Measurements from ENCODE around the gene ENOX2. TPM values are rescaled to one million over a fixed set of nuclear protein-coding genes. Genes with fewer than 3 reads are reported as not detected.

Gene ENOX2
- polyA plus RNA-seq, 3 donors: 6.8 to 22.1 (median 14.7) TPM

- no peak overlapping the region for H3K9ac ChIP-seq (ENCODE audit: insufficient read depth, low read length, poor library complexity, severe bottlenecking)
- no peaks in the 10 kb centered on the region for H3K27me3 ChIP-seq (ENCODE audit: control insufficient read depth in 2 of 2, insufficient read depth in 2 of 2, low read length in 2 of 2)
- H3K36me3 Mint-ChIP-seq: peaks cover 0 to 7% of the 10 kb centered on the region in 2 donors
- no peak for TF ChIP-seq CTCF (IDR thresholded peaks at IDR 0.05)
- peaks cover 0 to 4% (median 0%) of the 10 kb centered on the region in 3 donors for H3K27me3 Mint-ChIP-seq (ENCODE audit: low read depth in 3 of 3)
- no peak overlapping the region for H3K27ac Mint-ChIP-seq
- intact Hi-C loops (cut with micrococcal nuclease): no loop called here
- H3K4me1 ChIP-seq (ENCODE audit: control insufficient read depth in 1 of 2, insufficient read depth in 2 of 2, low read length in 2 of 2): no peaks in the 10 kb centered on the region
- no peak overlapping the region for H3K27ac ChIP-seq (ENCODE audit: low read depth in 1 of 2, low read length in 2 of 2)
- H3K36me3 ChIP-seq (replicated peaks in 1 of 2; ENCODE audit: control insufficient read depth in 1 of 2, insufficient read depth in 2 of 2, low read length in 2 of 2): no peaks in the 10 kb centered on the region
- H3K9me3 Mint-ChIP-seq: no peaks in the 10 kb centered on the region
- H3K4me3 ChIP-seq (replicated peaks in 1 of 3; ENCODE audit: low read depth in 2 of 3, low read length in 3 of 3): no peak overlapping the region
- no CpG with 5 or more reads among the region's 1 CpG for WGBS (ENCODE audit: insufficient coverage)
- no peak for DNase-seq
- no peak overlapping the region for H3K4me3 Mint-ChIP-seq
- no peaks in the 10 kb centered on the region for H3K9me3 ChIP-seq (replicated peaks in 1 of 2; ENCODE audit: control insufficient read depth in 1 of 2, insufficient read depth in 1 of 2, low read length in 2 of 2)
- no peaks in the 10 kb centered on the region for H4K20me1 ChIP-seq (ENCODE audit: insufficient read depth, low read length)
- no peak overlapping the region for H2AFZ ChIP-seq (ENCODE audit: insufficient read depth, low read depth, low read length, poor library complexity, severe bottlenecking)
- H3K4me1 Mint-ChIP-seq: no peaks in the 10 kb centered on the region
- no peak overlapping the region for H3K4me2 ChIP-seq (replicated peaks; ENCODE audit: extremely low read depth, low read length, poor library complexity, severe bottlenecking)
- H3K79me2 ChIP-seq (ENCODE audit: insufficient read depth, low read length): no peaks in the 10 kb centered on the region
Observed at GRCh38 chrX:130695931-130696330, 207.1 kb downstream of the ENOX2 start.

GRCh38 chrX:130694983-130695382 lies 208.0 kb downstream of the ENOX2 start:
- H3K4me1 ChIP-seq (ENCODE audit: control insufficient read depth in 1 of 2, insufficient read depth in 2 of 2, low read length in 2 of 2): no peaks in the 10 kb centered on the region
- no peak for TF ChIP-seq CTCF (IDR thresholded peaks at IDR 0.05)
- WGBS (ENCODE audit: insufficient coverage): no CpG with 5 or more reads among the region's 2 CpGs
- H3K9me3 Mint-ChIP-seq: no peaks in the 10 kb centered on the region
- H3K9ac ChIP-seq (ENCODE audit: insufficient read depth, low read length, poor library complexity, severe bottlenecking): no peak overlapping the region
- no peaks in the 10 kb centered on the region for H3K9me3 ChIP-seq (replicated peaks in 1 of 2; ENCODE audit: control insufficient read depth in 1 of 2, insufficient read depth in 1 of 2, low read length in 2 of 2)
- no peak overlapping the region for H3K4me2 ChIP-seq (replicated peaks; ENCODE audit: extremely low read depth, low read length, poor library complexity, severe bottlenecking)
- H2AFZ ChIP-seq (ENCODE audit: insufficient read depth, low read depth, low read length, poor library complexity, severe bottlenecking): no peak overlapping the region
- intact Hi-C loops (cut with micrococcal nuclease): no loop called here
- H3K36me3 ChIP-seq (replicated peaks in 1 of 2; ENCODE audit: control insufficient read depth in 1 of 2, insufficient read depth in 2 of 2, low read length in 2 of 2): no peaks in the 10 kb centered on the region
- no peak overlapping the region for H3K27ac ChIP-seq (ENCODE audit: low read depth in 1 of 2, low read length in 2 of 2)
- H3K36me3 Mint-ChIP-seq: peaks cover 0 to 7% of the 10 kb centered on the region in 2 donors
- H4K20me1 ChIP-seq (ENCODE audit: insufficient read depth, low read length): no peaks in the 10 kb centered on the region
- H3K79me2 ChIP-seq (ENCODE audit: insufficient read depth, low read length): no peaks in the 10 kb centered on the region
- H3K27me3 ChIP-seq (ENCODE audit: control insufficient read depth in 2 of 2, insufficient read depth in 2 of 2, low read length in 2 of 2): no peaks in the 10 kb centered on the region
- no peak for DNase-seq
- no peak overlapping the region for H3K4me3 Mint-ChIP-seq
- H3K27ac Mint-ChIP-seq: no peak overlapping the region
- H3K4me3 ChIP-seq (replicated peaks in 1 of 3; ENCODE audit: low read depth in 2 of 3, low read length in 3 of 3): no peak overlapping the region
- no peaks in the 10 kb centered on the region for H3K4me1 Mint-ChIP-seq
- H3K27me3 Mint-ChIP-seq (ENCODE audit: low read depth in 3 of 3): peaks cover 0 to 4% (median 0%) of the 10 kb centered on the region in 3 donors

Data from CD14-positive monocyte (primary cell).